NT2/D1 (cell line): ENCODE data around the gene RALB.

Experiments
- DNase-seq: peaks from one replicate; pipeline ENCODE4 v3.0.0-alpha.2; 2011; ENCODE audit warnings: low read depth, low spot score
- H3K27me3 ChIP-seq: 2 replicates; pipeline ENCODE4 v1.6.0; 2011; ENCODE audit warnings: mild to moderate bottlenecking; ENCODE audit not compliant: insufficient read length, insufficient read depth
- H3K36me3 ChIP-seq: 2 replicates; pipeline ENCODE4 v1.6.1; 2011; ENCODE audit warnings: mild to moderate bottlenecking, low read length, mixed read lengths; ENCODE audit not compliant: insufficient read depth, insufficient read length
- H3K4me1 ChIP-seq: 2 replicates; pipeline ENCODE4 v1.5.1; 2011; ENCODE audit not compliant: insufficient read depth, insufficient read length
- H3K4me3 ChIP-seq: 2 replicates; pipeline ENCODE4 v1.5.1; 2011; ENCODE audit warnings: low read depth; ENCODE audit not compliant: insufficient read length
- H3K9ac ChIP-seq: 2 replicates; pipeline ENCODE4 v1.6.0; 2011; ENCODE audit warnings: low read depth; ENCODE audit not compliant: insufficient read length
- H3K9me3 ChIP-seq: 2 replicates; pipeline ENCODE4 v1.5.1; 2011; ENCODE audit warnings: mild to moderate bottlenecking, low read length; ENCODE audit not compliant: insufficient read depth
- SUZ12 ChIP-seq: IDR thresholded peaks from 2 replicates; pipeline ENCODE4 v1.6.1; 2011; ENCODE audit not compliant: insufficient read length, insufficient read depth; ENCODE audit errors: extremely low read depth
- YY1 ChIP-seq: IDR thresholded peaks from 2 replicates; pipeline ENCODE4 v1.6.1; 2011; ENCODE audit not compliant: insufficient read length, insufficient read depth
- ZNF274 ChIP-seq: IDR thresholded peaks from 2 replicates; pipeline ENCODE4 v1.6.1; 2011; ENCODE audit warnings: mild to moderate bottlenecking, low read depth, low read length

Gene RALB

DNA sequence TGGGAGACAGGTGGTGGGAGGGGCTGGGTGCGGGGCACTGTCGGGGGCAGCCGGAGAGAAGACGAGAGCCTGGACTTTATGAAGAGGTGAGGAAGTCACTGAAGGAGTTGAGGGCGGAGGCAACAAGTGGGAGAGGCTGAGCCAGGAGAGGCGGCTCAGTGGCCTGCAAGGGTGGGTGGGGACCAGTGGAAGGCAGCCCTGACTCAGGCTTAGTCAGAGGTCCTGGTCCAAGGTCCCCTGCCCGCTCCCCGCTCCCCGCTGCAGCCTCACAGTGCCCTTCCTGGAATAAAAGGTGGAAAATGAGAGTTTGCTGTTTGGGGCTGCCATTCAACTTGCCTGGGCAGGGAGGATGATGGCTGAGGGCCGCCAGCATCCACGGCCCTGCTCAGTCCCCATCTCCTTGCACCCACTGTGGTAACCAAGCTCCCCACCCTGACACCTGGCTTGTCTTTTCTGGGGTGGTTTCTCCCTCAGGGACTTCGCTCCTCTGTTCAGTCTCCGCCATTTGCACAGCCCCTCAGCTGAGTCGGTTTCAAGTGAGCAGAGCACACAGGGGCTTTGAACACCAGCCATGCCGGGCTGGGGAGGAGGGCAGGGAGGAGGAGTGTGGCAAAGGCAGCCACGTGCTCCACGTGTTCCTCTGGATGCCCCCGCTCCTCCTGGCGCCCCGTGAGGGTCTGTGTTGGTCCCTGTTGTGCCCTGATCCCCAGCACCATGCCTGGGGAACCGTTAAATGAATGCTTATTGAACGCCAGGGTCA is 13.7 kb upstream of the RALB start:
- no peaks in the 10 kb centered on the region for H3K27me3 ChIP-seq
- H3K9me3 ChIP-seq = no peaks in the 10 kb centered on the region
- no peak overlapping the region for H3K4me3 ChIP-seq
- no peak for DNase-seq
- H3K9ac ChIP-seq = peak overlapping the region; percentile 12
- peaks cover 36% of the 10 kb centered on the region for H3K4me1 ChIP-seq
- no peaks in the 10 kb centered on the region for H3K36me3 ChIP-seq
- no peak for TF ChIP-seq YY1

DNA sequence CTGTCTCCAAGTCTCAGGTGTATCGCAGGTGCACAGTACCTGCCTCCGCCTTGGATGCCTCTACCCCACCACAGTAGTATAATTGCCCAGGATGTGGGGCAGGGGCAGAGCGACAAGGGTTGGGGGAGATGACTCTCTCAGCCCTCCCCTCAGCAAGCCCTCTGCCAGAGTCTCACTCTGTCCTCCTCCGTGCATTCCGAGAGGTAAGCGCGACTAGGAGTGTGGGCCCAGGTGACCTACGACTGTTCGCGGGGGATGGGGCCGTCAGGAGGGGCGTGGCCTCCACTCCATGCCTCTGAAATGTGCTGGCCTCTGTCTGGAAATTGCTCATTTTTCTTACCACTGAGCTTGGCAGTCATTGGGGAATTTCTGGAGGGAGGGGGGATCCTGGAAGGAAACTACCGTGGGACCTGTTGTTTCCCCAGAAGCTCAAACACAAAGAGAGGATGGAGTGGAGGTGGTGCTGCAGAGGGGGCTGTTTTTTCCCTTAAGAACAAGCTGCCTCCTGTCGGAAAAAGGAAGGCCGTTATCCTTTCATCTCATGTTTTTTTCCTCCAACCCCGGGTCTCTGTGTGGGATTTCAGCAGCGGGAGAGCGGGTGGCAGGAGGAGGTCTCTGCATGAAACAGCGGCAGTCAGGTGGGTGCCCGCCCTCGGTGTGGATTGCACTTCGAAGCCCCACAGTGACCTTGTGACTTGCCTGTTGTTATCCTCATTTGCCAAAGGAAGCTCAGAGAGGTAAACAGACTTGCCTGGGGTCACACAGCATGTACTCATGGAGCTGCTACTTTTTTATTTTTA is 13.0 kb upstream of the RALB start:
- no peak for TF ChIP-seq SUZ12
- TF ChIP-seq YY1 = no peak
- TF ChIP-seq ZNF274 = no peak
- no peak for DNase-seq
- H3K4me1 ChIP-seq = peaks cover 36% of the 10 kb centered on the region
- no peaks in the 10 kb centered on the region for H3K27me3 ChIP-seq
- no peak overlapping the region for H3K4me3 ChIP-seq
- H3K9me3 ChIP-seq = no peaks in the 10 kb centered on the region
- no peaks in the 10 kb centered on the region for H3K36me3 ChIP-seq
- peak overlapping the region; percentile 12 for H3K9ac ChIP-seq

DNA sequence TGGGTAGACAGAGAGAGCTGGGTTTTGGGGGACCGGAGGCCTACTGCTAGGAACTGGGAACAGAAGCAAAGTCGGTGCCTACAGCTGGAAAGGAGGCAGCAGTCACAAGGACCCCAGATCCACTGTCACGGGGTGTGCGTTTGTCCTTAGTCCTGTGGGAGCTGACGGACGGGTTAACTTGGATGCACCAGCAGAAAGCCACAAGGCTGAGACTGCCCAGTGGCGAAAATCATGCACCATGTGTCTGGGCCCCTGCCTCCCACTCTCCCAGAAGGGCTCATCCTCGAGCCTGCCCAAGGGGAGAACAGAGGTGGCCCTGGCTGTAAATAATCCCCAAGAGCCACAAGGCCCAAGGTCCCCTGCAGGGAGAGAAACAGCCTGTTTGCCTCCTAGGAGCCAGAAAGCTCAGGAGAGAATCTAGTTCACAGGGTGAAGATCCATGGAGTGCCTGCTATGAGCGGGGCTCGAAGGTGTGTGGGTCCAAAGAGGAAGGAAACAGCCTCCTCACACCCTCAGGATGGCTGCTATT is 11.7 kb upstream of the RALB start:
- no peaks in the 10 kb centered on the region for H3K27me3 ChIP-seq
- TF ChIP-seq ZNF274 = no peak
- no peak for TF ChIP-seq YY1
- TF ChIP-seq SUZ12 = no peak
- no peaks in the 10 kb centered on the region for H3K36me3 ChIP-seq
- H3K9me3 ChIP-seq = no peaks in the 10 kb centered on the region
- no peak overlapping the region for H3K4me3 ChIP-seq
- peaks cover 47% of the 10 kb centered on the region for H3K4me1 ChIP-seq
- no peak for DNase-seq
- H3K9ac ChIP-seq = peak overlapping the region; percentile 59

DNA sequence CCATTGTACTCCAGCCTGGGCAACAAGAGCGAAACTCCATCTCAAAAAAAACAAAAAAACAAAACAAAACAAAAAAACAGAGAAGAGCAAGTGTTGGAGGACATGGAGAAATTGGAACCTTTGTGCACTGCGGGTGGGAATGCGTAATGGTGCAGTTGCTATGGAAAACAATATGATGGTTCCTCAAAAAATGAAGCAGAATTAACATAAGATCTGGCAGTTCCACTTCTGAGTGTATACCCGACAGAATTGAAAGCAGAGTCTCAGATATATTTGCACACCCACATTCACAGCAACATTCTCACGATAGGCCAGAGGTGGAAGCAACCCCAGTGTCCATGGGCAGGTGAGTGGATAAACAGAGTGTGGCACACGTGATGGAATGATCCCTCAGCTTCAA is 11.0 kb upstream of the RALB start:
- no peaks in the 10 kb centered on the region for H3K36me3 ChIP-seq
- H3K9ac ChIP-seq = no peak overlapping the region
- no peak overlapping the region for H3K4me3 ChIP-seq
- no peak for DNase-seq
- H3K9me3 ChIP-seq = no peaks in the 10 kb centered on the region
- peaks cover 48% of the 10 kb centered on the region for H3K4me1 ChIP-seq
- no peak for TF ChIP-seq ZNF274
- TF ChIP-seq YY1 = no peak
- TF ChIP-seq SUZ12 = no peak
- H3K27me3 ChIP-seq = peaks cover 2% of the 10 kb centered on the region

DNA sequence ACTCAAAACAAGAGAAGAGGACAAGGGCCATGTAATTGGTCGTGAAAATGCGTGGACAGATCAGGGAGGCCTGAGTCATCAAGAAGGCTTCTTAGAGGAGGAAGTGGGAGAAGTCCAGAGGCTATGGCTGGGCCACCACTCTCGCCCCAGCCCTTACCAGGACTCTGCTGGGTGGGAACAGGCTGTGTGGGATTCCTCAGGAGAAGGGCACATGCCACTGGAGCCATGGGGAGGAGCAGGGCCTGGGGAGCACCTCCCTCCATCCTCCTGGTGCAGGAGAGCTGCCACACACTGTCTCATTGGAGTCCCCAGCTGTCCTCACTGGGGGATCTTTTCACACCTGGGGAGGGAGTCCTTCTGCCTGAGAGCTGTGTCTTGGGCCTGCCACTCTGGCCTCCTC is 9.4 kb upstream of the RALB start:
- Histone ChIP-seq H3K9me3 (no peaks in the 10 kb centered on the region), H3K9ac (no peak overlapping the region), H3K36me3 (no peaks in the 10 kb centered on the region), H3K4me1 (peaks cover 40% of the 10 kb centered on the region), H3K4me3 (no peak overlapping the region), H3K27me3 (peaks cover 3% of the 10 kb centered on the region)
- no peak for DNase-seq
- TF ChIP-seq ZNF274 (no peak), SUZ12 (no peak), YY1 (no peak)

DNA sequence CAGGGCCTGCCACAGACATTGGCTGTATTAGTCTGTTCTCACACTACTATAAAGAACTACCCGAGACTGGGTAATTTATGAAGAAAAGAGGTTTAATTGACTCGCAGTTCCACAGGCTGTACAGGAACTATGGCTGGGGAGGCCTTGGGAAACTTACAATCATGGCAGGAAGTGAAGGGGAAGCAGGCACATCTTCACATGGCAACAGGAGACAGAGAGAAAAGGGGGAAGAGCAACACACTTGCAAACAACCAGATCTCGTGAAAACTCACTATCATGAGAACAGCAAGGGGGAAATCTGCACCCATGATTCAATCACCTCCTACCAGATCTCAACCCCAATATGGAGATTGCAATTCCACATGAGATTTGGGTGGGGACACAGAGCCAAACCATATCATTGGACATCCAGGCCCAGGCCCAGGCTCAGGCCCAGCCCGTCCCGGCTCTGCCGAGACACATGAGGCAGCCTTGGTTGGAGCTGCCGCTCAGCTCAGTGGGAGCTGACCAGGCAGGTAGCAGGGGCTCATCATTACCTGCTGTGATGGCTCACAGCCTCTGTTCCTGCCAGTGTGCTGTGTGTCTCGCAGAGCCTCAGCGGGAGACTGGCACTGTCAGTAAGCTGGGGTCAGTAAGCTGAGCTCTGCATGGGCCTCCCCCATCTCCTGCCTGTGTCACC is 8.6 kb upstream of the RALB start:
- Histone ChIP-seq H3K4me1 (peaks cover 33% of the 10 kb centered on the region), H3K9me3 (no peaks in the 10 kb centered on the region), H3K27me3 (peaks cover 7% of the 10 kb centered on the region), H3K9ac (no peak overlapping the region), H3K4me3 (no peak overlapping the region), H3K36me3 (no peaks in the 10 kb centered on the region)
- no peak for DNase-seq
- no peak for TF ChIP-seq ZNF274
- TF ChIP-seq SUZ12 = no peak
- TF ChIP-seq YY1 = no peak
